Esophagus squamous epithelium (tissue), 5 donors: ENCODE results near the gene FREM1. TPM values are rescaled to one million over a fixed set of nuclear protein-coding genes. Genes with fewer than 3 reads are reported as not detected.

Experiments used
- DNase-seq: peaks from one replicate; lab custom pipeline; 2025; lab: John Stamatoyannopoulos, UW
- H3K27ac ChIP-seq, 4 donors: fragments of 200-600 bp; sonication (generic); one replicate each; pipeline ENCODE4 v1.5.1; 2016 to 2019; ENCODE audit warnings: mild to moderate bottlenecking in 1 of 4
- H3K27me3 ChIP-seq, 4 donors: fragments of 200-600 bp; sonication (generic); 1 replicate in 3 of 4; 2 replicates in 1 of 4; pipeline versions ENCODE4 v1.5.1 to v1.6.0; 2017 to 2021; ENCODE audit warnings: antibody characterized with exemption in 1 of 4
- H3K36me3 ChIP-seq, 3 donors: fragments of 200-600 bp; sonication (generic); one replicate each; pipeline ENCODE4 v1.5.1; 2016 to 2019
- H3K4me1 ChIP-seq, 3 donors: fragments of 200-600 bp; sonication (generic); one replicate each; pipeline ENCODE4 v1.5.1; 2017 to 2019
- H3K4me3 ChIP-seq, 4 donors: fragments of 200-600 bp; sonication (generic); 1 replicate in 3 of 4; 2 replicates in 1 of 4; pipeline ENCODE4 v1.5.1; 2016 to 2019; ENCODE audit warnings: mild to moderate bottlenecking in 2 of 4, moderate library complexity in 1 of 4
- H3K9me3 ChIP-seq, 3 donors: fragments of 200-600 bp; sonication (generic); one replicate each; pipeline ENCODE4 v1.5.1; 2016 to 2019
- POLR2A ChIP-seq, 4 donors: fragments of 450-650 bp; IDR thresholded peaks; one replicate each; pipeline ENCODE4 v1.6.1; 2017; ENCODE audit warnings: antibody characterized with exemption in 4 of 4, mild to moderate bottlenecking in 4 of 4, moderate library complexity in 3 of 4
- WGBS, 2 donors: methylation state at CpG; one replicate each; pipeline ENCODE4 v1.1.5; 2018; 5-methylcytosine and 5-hydroxymethylcytosine counted together
- intact Hi-C: fragments of 100-400 bp; cut with DNase I; formaldehyde crosslinking; loops from one replicate; pipeline ENCODE4 v1.15.0; 2022
- total RNA-seq, 4 donors: library from RNA; depleted of rRNA; stranded (reverse); fragments of >200 nt; gene quantifications; one replicate each; pipeline ENCODE4 v1.1.0, GENCODE V29; 2016
- TF ChIP-seq, protein P1 (sequence below), 6 experiments: fragments of 450-650 bp in 4 of 6; fragments of 200-600 bp in 2 of 6; sonication (generic) in 2 of 6; IDR thresholded peaks; one replicate each; pipeline ENCODE4 v1.5.1; 2016 to 2019; ENCODE audit warnings: antibody characterized with exemption in 6 of 6, mild to moderate bottlenecking in 4 of 6, moderate library complexity in 4 of 6
- donor health status: DM: yes; HTN: yes; CAD: no.

The FREM1 gene
- total RNA-seq, 4 donors from 2014 or later = 0.09 to 0.95 (median 0.23) TPM; not detected in 1

DNA sequence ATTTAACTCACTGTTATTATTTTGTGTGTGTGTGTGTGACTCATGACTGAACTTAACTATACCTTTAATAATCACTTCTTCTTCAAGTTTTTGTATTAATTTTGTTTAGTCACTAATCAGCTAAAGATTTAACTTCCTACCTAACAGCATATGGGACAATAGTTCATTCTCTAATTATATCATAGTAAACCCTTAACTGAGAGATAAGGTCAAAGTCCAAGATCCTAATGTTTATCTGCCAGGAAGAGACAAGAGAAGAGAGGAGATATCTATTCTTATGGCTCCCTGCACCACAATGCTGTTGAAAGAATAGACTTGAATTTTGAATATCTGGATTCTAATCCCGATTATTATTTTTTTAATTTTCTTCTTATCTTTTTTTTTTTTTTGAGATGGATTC, 28.1 kb downstream of the FREM1 start:
- H3K27ac ChIP-seq = no peak overlapping the region
- TF ChIP-seq, protein P1, sequence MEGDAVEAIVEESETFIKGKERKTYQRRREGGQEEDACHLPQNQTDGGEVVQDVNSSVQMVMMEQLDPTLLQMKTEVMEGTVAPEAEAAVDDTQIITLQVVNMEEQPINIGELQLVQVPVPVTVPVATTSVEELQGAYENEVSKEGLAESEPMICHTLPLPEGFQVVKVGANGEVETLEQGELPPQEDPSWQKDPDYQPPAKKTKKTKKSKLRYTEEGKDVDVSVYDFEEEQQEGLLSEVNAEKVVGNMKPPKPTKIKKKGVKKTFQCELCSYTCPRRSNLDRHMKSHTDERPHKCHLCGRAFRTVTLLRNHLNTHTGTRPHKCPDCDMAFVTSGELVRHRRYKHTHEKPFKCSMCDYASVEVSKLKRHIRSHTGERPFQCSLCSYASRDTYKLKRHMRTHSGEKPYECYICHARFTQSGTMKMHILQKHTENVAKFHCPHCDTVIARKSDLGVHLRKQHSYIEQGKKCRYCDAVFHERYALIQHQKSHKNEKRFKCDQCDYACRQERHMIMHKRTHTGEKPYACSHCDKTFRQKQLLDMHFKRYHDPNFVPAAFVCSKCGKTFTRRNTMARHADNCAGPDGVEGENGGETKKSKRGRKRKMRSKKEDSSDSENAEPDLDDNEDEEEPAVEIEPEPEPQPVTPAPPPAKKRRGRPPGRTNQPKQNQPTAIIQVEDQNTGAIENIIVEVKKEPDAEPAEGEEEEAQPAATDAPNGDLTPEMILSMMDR (IDR thresholded peaks at IDR 0.05) = no peak
- DNase-seq = no peak
- no peaks in the 10 kb centered on the region for H3K27me3 ChIP-seq
- no peaks in the 10 kb centered on the region for H3K36me3 ChIP-seq
- H3K4me3 ChIP-seq = no peak overlapping the region
- intact Hi-C loops = no loop called here
- WGBS, 2 donors = 82 to 89% methylated on average over 1 of the region's 1 CpG
- H3K9me3 ChIP-seq = no peaks in the 10 kb centered on the region
- H3K4me1 ChIP-seq = no peaks in the 10 kb centered on the region

DNA sequence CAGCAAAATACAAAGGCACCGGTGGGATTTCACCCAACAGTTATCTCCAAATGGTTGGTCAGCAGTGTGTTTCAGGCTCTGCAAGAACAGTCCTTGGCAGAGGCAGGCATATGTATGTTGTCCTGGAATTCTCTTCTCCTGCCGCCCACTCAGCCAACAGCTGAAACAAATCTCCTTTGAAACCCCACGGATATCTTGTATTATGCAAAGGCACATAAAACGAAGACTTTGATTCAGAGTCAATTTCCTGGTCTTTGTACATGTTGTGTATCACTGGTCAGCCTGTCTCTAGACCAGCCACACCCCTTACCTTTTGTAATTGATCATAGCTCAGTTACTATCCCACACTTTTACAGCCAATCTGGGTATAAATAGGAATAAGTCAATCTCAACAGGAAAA, 29.2 kb downstream of the FREM1 start:
- Histone ChIP-seq H3K4me1 (no peaks in the 10 kb centered on the region), H3K27ac (no peak overlapping the region), H3K9me3 (no peaks in the 10 kb centered on the region), H3K4me3 (no peak overlapping the region), H3K27me3 (no peaks in the 10 kb centered on the region), H3K36me3 (no peaks in the 10 kb centered on the region)
- intact Hi-C loops = no loop called here
- DNase-seq = no peak
- TF ChIP-seq POLR2A (IDR thresholded peaks at IDR 0.05) = no peak
- TF ChIP-seq, protein P1 (IDR thresholded peaks at IDR 0.05) = no peak
- 51 to 53% methylated on average over 3 to 4 of the region's 4 CpGs for WGBS, 2 donors

GRCh38 chr9:14870090-14870489, 40.1 kb downstream of the FREM1 start:
- intact Hi-C loops = no loop called here
- H3K36me3 ChIP-seq = no peaks in the 10 kb centered on the region
- no peak for TF ChIP-seq POLR2A (IDR thresholded peaks at IDR 0.05)
- TF ChIP-seq, protein P1 (IDR thresholded peaks at IDR 0.05) = no peak
- no peak overlapping the region for H3K27ac ChIP-seq
- no peak for DNase-seq
- H3K4me3 ChIP-seq = no peak overlapping the region
- H3K27me3 ChIP-seq = no peaks in the 10 kb centered on the region
- H3K4me1 ChIP-seq = no peaks in the 10 kb centered on the region
- no peaks in the 10 kb centered on the region for H3K9me3 ChIP-seq

DNA sequence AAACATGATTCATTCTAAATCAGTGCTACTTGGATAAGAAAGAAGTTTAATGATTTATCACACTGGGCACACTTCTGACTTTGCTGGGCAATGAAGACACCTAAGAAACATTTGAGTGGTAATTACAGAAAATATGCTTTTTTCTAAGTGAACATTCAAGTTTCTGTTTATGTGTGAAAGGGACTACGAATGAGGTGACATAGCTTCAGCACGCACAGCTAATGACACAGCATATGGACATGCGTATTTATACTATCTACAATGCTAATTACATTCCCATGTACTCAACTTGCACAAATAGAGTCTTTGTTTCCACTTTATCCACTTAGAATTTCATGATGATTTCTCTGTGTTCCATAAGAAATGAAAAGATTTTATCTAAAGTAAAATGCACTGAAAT, 40.6 kb downstream of the FREM1 start:
- no peaks in the 10 kb centered on the region for H3K4me1 ChIP-seq
- intact Hi-C loops = no loop called here
- H3K9me3 ChIP-seq = no peaks in the 10 kb centered on the region
- no peak for DNase-seq
- no peaks in the 10 kb centered on the region for H3K36me3 ChIP-seq
- no peak overlapping the region for H3K4me3 ChIP-seq
- H3K27me3 ChIP-seq = no peaks in the 10 kb centered on the region
- H3K27ac ChIP-seq = no peak overlapping the region
- TF ChIP-seq POLR2A (IDR thresholded peaks at IDR 0.05) = no peak
- TF ChIP-seq, protein P1 (IDR thresholded peaks at IDR 0.05) = no peak
- WGBS, 2 donors = 72% methylated on average over 3 of the region's 3 CpGs

GRCh38 chr9:14868772-14869583, 41.2 kb downstream of the FREM1 start:
- intact Hi-C loops = no loop called here
- H3K36me3 ChIP-seq = no peaks in the 10 kb centered on the region
- no peaks in the 10 kb centered on the region for H3K27me3 ChIP-seq
- DNase-seq = no peak
- H3K4me1 ChIP-seq = no peaks in the 10 kb centered on the region
- no peak overlapping the region for H3K27ac ChIP-seq
- TF ChIP-seq, protein P1 (IDR thresholded peaks at IDR 0.05) = no peak
- no peak for TF ChIP-seq POLR2A (IDR thresholded peaks at IDR 0.05)
- 61 to 66% methylated on average over 9 to 13 of the region's 16 CpGs for WGBS, 2 donors
- no peak overlapping the region for H3K4me3 ChIP-seq
- no peaks in the 10 kb centered on the region for H3K9me3 ChIP-seq
